HG02588 (cell line): ENCODE data around the gene XAB2.

Experiments used
- ATAC-seq: cut with Tn5 transposase; IDR thresholded peaks from one replicate; pipeline ENCODE4 v1.9.1; 2021; ENCODE audit warnings: mild to moderate bottlenecking, moderate library complexity; ENCODE audit not compliant: unreplicated experiment

The XAB2 gene

DNA sequence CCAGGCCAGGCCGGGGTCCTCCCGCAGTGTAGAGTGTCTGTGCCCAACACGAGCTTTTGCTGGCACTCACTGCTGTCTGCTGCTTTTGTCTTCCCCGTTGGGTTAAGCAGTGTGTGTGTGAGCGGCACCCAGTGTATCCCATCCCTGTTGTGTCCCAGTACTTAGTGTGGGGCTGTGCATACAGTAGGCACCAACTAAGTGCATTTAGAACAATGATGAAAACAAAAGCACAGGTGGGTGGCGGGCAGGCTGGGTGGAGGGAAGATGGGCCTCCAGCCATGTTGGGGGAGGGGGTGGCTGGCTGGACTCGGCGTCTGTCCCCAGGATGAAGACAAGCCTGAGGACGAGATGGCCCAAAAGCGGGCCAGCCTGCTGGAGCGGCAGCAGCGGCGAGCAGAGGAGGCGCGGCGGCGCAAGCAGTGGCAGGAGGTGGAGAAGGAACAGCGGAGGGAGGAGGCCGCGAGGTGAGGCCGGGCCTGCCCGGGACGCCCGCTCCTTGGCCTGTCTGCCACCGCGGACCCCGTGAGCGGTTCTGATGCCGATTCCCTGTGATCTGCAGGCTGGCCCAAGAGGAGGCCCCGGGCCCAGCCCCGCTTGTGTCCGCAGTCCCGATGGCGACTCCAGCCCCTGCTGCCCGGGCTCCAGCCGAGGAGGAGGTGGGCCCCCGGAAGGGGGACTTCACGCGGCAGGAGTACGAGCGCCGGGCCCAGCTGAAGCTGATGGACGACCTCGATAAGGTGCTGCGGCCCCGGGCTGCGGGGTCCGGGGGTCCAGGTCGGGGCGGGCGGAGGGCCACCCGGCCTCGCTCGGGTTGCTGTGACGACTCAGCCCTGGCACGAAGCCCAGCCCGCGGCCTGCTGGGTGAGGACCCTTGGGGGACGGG lies 14.2 kb downstream of the XAB2 start:
- no peak for ATAC-seq

DNA sequence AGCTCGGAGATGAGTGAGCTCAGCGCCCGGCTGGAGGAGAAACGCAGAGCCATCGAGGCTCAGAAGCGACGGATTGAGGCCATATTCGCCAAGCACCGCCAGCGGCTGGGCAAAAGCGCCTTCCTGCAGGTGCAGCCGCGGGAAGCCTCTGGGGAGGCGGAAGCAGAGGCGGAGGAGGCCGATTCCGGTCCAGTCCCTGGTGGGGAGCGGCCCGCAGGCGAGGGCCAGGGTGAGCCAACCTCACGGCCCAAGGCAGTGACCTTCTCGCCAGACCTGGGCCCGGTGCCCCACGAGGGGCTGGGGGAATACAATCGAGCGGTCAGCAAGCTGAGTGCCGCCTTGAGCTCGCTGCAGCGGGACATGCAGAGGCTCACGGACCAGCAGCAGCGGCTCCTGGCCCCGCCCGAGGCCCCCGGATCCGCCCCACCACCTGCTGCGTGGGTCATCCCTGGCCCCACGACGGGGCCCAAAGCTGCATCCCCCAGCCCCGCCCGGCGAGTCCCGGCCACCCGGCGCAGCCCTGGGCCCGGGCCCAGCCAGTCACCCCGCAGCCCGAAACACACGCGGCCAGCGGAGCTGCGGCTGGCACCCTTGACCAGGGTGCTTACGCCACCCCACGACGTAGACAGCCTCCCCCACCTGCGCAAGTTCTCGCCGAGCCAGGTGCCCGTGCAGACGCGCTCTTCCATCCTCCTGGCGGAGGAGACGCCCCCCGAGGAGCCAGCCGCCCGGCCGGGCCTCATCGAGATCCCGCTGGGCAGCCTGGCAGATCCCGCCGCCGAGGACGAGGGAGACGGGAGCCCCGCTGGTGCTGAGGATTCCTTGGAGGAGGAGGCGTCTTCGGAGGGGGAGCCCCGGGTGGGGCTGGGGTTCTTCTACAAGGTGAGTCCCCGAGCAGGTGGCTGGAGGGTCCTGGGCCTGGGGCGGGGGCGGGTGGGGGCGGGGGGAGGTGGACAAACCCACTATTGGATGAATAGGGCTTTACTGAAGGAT lies 16.8 kb downstream of the XAB2 start:
- no peak for ATAC-seq

DNA sequence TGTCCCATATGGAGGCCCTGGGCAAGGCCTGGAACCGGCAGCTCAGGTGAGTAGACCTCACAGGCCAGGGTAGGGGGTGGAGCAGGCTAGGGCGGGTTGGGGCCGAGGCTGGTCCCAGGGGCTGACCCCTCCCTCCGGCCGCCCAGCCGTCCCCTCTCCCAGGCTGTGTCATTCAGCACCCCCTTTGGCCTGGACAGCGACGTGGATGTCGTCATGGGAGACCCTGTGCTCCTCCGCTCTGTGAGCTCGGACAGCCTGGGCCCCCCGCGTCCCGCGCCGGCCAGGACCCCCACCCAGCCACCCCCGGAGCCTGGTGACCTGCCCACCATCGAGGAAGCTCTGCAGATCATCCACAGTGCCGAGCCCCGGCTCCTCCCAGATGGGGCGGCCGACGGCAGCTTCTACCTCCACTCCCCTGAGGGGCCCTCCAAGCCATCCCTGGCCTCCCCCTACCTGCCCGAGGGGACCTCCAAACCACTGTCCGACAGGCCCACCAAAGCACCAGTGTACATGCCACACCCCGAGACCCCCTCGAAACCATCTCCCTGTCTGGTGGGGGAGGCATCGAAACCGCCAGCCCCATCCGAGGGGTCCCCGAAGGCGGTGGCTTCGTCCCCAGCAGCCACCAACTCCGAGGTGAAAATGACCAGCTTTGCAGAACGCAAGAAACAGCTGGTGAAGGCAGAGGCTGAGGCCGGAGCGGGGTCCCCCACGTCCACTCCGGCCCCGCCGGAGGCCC lies 17.6 kb downstream of the XAB2 start:
- no peak for ATAC-seq

DNA sequence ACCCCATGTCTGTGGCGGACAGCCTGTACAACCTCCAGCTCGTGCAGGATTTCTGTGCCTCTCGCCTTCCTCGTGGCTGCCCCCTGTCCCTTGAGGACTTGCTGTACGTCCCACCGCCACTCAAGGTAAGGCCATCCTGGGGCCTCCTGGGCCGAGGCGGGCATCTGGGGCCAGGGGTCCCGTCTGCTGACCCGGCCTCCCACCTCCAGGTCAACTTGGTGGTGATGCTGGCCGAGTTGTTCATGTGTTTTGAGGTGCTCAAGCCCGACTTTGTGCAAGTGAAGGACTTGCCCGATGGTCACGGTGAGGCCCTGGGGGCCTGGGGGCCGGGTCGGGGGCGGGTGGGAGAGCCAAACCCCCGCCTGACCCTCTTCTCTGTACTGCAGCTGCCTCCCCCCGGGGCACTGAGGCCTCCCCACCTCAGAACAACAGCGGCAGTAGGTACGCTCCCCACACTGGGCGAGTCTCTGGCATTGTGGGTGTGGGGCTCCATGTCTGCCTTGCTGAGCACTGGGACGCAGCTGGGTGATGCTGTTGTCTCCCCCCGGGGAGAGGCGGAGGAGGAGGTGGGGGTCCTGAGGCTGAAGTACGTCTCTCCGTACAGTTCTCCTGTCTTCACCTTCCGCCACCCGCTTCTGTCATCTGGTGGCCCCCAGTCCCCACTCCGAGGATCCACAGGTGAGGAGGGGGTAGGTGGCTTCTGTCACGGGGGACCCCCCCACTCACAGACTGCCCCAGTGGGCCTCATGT lies 18.7 kb downstream of the XAB2 start:
- no peak for ATAC-seq

DNA sequence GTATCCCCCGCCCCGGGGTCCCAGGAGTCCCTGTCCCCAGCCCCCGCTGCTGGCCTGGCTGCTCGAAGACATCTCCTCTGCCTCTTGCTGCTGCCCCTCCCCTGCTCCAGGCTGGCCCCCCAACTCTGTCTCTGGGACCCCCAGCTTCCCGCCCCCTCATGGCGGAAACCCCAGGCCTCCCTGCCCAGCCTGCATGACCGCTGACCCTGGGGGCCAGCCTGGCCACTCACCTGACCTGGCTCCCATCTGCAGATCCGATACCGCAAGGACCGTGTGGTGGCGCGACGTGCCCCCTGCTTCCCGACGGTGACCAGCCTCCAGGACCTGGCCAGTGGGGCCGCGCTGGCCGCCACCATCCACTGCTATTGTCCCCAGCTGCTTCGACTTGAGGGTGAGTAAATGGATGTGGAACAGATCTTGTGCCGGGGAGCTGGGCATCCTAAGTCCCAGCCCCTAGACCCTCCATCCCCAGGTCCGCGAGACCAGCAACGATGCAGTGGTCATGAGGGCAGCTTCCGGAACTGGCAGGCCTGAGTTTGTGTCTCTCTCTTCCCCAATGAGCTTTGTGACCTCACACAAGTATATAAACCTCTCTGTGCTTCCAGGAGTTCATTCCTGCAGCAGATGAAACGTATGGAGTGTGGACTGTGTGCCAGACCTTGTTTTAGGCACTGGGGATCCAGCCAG lies 21.3 kb downstream of the XAB2 start:
- no peak for ATAC-seq

DNA sequence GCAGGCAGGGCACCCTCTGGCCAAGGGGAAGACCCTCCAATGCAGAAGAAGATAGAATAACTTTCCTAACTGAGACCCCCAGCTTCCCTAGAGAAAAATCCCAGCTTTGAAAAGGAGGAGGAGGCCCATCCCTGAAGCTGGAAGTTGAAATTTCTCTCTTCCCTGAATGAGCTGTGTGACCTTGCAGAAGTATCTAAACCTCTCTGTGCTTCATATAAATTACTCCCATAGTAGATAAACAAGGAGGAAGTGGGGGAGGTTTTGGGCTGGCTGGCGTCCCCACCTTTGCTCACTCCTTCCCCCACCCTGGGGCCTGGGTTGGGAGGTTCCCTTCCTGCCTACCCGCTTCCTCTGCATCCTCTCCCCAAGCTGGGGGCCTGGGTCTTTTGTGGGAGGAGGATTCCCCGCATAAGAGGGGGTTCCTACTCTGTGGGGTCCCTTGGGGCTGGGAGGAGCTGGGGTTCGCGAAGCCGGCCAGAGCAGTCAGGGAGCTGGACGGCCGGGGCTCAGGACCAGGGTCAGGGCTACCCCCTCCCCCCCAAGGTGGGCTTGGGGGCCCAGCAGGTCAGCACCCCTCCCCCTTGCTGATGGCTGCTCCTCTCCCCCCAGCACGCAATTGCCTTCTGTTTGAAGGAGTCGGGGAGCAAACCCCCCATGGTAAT lies 22.0 kb downstream of the XAB2 start:
- ATAC-seq: no peak

DNA sequence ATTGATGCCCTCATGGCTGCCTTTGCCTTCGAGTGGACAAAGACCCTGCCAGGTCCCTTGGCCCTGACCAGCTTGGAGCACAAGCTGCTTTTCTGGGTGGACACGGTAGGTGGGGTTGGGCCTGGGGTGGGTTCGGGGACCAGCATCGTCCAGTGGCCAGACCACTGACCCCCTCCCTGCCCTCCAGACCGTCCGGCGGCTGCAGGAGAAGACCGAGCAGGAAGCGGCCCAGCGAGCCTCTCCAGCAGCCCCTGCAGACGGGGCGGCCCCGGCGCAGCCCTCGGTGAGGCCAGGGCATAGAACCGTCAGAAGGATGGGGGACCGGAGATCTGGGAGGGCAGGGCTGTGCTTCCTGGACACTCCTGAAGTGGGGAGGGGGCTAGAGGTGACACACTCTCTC lies 23.1 kb downstream of the XAB2 start:
- ATAC-seq: no peak

DNA sequence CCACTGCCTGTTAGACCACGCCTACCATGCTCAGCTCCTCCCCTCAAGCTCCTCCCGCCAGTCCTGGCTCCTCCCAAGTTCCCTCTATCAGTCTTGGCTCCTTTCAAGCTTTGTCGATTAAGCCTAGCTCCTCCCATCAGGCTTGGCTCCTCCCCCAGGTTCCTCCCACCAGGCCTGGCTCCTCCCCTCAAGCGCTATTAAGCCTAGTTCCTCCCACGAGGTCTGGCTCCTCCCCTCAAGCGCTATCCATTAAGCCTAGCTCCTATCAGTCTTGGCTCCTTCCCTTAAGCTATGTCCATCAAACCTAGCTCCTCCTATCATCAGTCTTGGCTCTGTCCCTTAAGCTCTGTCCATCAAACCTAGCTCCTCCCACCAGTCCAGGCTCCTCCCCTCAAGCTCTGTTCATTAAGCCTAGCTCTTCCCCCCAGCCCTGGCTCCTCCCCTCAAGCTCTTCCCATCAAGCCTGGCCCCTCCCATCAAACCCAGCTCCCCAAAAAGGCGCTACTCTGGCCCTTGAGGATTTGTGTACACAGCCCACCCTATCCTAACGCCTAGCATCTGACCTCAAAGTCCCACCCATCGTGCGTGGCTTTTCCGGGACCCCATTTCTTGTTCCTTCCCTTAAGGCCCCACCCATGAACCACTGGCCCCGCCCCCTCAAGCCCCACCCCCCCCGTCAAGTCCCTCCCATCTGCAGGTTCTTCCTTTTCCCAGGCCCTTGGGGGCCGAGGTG lies 23.7 kb downstream of the XAB2 start:
- ATAC-seq: no peak

DNA sequence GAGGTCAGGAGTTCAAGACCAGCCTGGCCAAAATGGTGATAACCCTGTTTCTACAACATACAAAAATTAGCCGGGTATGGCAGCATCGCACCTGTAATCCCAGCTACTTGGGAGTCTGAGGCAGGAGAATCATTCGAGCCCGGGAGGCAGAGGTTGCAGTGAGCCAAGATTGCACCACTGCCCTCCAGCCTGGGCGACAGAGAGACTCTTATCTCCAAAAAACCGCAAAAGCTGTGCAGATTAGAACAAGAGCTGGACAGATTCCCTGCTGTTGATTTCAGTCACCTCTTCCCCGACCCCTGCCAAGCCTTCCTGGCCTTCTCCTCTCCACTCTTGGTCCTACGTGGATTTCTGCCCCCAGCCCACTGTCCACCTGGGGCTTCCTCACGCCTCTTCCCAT lies 25.4 kb downstream of the XAB2 start:
- no peak for ATAC-seq

DNA sequence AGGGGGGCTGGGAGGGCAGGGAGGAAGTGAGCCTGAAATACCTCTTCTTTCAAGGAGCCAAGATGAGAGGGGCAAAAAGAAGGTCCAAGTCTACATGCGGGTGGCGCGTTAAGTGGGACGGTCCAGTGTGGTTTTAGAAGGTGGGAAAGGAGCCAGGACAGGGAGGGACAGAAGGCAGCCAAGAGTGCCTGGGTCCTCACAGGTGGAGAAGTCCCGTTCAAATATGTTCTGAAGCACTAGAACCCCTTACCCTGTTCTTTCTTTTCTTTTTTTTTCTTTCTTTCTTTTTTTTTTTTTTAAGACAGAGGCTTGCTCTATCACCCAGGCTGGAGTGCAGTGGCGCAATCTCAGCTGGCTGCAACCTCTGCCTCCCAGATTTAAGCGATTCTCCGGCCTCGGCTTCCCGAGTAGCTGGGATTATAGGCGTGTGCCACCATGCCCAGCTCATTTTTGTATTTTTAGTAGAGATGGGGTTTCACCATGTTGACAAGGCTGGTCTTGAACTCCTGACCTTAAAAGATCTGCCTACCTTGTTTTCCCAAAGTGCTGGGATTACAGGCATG lies 26.3 kb downstream of the XAB2 start:
- no peak for ATAC-seq

DNA sequence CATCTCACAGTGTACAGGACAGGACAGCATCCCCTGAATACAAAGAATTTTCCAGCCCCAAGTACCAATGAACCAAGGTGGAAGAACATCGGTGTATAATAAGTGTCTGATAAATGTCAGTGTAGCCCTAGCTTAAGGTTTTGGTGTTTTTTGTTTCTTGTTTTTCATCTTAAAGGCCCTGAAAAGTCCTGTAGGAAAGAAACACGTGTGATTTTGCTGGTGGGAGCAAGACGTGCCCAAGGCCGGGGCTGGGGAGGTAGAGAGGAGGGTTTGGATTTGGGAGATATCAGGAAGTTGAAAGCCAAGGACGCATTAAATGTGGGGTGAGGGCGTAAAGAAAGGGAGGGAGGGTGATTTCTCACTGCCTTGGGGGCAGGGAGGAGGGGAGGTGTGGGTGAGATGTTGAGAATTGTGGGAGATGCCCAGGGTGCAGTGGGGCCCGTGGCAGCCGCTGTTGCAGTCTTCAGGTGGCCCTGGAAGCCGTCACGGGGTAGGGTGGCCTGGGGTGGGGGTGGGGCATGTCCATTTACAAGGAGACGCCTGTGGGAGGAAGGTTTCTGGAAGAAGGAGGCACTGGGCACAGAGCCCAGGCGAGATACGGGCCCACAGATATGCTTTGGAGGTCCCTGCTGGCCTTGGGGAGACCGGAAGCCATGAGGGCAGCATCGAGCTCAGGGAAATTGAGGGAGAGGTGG lies 27.0 kb downstream of the XAB2 start:
- no peak for ATAC-seq

DNA sequence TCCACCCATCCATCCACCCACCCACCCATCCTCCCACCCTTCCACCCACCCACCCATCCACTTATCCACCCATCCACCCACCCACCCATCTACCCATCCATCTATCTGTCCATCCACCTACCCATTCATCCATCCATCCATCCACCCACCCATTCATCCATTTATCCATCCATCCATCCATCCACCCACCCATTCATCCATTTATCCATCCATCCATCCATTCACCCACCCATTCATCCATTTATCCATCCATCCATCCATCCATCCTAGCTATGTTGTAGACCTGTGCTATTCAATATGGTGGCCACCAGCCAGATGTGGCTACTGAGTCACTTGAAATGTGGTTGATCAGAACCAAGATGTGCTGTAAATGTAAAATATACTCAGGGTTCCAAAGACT lies 28.6 kb downstream of the XAB2 start:
- no peak for ATAC-seq

DNA sequence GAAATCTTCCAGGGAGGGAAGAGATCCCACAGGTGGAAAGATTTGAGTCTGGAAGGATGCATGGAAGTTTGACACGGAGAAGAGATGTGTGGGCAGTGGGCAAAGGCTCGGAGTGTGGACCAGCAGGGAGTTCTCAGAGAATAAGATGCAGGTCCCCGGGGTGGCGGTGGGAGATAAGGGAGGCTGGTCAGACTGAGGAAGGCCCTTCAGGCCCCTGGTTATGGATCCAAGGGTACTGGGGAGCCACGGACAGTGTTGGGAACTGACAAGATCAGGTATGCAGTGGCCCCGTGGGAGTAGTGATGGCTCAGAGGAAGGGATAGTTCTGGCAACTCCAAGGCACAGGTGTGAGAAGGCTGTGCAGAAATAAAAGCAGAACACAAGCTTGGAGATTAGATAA lies 31.2 kb downstream of the XAB2 start:
- ATAC-seq: no peak

DNA sequence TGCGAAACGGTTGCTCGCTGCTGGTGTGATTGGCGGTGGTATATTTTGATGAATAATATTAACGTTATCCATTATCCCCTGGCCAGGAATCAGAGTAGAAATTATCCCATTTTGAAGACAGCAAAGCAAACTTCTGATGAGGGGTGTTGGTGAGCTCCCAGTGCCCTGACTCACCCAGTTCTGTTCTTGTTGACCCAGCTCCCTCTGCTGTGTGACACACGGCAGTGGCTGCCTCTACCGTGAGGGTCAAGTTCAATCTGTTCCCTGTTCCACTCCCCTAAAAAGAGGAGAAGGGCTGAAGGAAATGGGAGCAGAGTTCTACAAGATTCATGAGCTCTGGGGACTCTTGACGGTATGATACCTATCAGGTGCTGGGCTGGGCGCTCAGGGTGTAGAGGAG lies 31.7 kb downstream of the XAB2 start:
- no peak for ATAC-seq

DNA sequence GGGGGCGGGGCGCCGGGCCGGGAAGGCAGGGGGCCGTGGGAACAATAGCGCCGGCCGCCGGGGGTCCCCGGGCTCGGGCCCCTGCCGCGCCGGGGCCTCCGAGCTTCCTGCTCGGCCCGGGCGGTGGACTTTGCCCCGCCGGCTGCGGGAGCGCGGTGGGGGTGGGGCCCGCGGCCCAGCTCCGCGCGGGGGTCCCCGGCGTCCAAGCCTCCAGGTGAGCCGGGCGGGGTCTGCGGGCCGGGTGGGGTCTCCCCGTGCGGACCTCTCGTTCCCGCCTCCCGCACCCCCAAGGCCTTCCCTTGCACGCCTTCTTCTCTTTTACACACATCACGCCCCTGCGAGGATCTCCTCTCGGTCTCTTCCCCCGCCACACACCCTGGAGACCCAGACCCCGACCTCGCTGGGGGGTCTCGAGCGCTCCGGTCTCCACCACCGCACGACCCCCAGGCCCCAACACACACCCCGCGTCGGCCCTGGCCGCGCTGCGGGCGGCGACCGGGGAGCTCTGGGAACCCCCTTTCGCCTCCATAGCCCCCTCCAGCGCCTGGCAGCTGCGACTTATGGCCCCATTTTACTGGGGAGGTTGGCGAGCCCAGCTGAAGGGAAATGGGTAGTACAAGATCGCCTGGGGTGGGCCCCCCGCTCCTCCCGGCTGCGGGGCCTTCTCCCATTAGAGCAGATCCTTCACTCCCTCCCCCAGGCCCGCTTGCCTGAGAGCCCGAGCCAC lies 33.0 kb downstream of the XAB2 start:
- no peak for ATAC-seq

DNA sequence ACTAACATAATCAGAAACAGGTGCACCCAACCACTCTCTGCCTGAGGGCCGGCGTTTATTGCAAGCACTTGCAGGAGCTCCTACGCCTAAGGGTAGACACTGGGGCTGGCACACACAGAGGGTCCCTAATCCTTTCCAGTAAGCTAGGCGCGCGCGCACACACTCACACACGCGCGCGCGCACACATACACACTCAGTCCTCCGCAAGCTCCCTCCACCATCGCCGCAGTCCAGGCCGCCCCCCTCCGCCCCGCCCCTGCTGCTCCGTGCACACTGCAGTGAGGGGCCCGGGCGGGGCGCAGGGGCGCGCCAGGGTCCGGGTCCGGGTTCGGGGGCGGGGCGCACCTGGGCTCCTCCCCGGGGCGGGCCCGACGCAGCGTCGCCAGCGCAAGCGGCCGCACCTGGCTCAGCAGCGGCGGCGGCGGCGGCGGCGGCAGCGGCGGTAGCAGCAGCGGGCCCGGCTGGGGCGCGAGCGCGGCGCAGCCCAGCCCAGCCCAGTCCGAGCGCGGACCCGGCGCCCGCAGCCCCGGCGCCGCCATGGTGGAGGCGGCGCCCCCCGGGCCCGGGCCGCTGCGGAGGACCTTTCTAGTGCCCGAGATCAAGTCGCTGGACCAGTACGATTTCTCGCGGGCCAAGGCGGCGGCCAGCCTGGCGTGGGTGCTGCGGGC lies 33.7 kb downstream of the XAB2 start, which contains the start of gene CAMSAP3:
Gene CAMSAP3, plus strand, starts transcription at position 398 of the 668 bp plus-strand sequence. Its CDS starts 140 bp downstream, at position 538.
- ATAC-seq: no peak
